GM12865 (cell line): ENCODE measurements around the gene ZMIZ1.

ENCODE experiments used
- DNase-seq: peaks from one replicate; pipeline ENCODE4 v3.0.0; 2010; ENCODE audit warnings: low read depth
- H3K4me3 ChIP-seq: 2 replicates; pipeline ENCODE4 v1.5.1; 2011; ENCODE audit warnings: mild to moderate bottlenecking, low read depth, low read length, control low read depth
- CTCF ChIP-seq: IDR thresholded peaks from 2 replicates; pipeline ENCODE4 v1.5.1; 2011; ENCODE audit warnings: low read length, control low read depth, low read depth, inconsistent platforms; ENCODE audit not compliant: insufficient read depth; ENCODE audit errors: missing control alignments

The ZMIZ1 gene

GRCh38 chr10:79320820-79321493 lies 252.2 kb downstream of the ZMIZ1 start:
- no peak for TF ChIP-seq CTCF
- H3K4me3 ChIP-seq, result no peak overlapping the region
- no peak for DNase-seq

GRCh38 chr10:79321494-79321882 lies 252.7 kb downstream of the ZMIZ1 start:
- TF ChIP-seq CTCF, result no peak
- H3K4me3 ChIP-seq, result no peak overlapping the region
- DNase-seq, result no peak

GRCh38 chr10:79321951-79322350 lies 253.2 kb downstream of the ZMIZ1 start:
- no peak for DNase-seq
- H3K4me3 ChIP-seq, result no peak overlapping the region
- no peak for TF ChIP-seq CTCF

DNA sequence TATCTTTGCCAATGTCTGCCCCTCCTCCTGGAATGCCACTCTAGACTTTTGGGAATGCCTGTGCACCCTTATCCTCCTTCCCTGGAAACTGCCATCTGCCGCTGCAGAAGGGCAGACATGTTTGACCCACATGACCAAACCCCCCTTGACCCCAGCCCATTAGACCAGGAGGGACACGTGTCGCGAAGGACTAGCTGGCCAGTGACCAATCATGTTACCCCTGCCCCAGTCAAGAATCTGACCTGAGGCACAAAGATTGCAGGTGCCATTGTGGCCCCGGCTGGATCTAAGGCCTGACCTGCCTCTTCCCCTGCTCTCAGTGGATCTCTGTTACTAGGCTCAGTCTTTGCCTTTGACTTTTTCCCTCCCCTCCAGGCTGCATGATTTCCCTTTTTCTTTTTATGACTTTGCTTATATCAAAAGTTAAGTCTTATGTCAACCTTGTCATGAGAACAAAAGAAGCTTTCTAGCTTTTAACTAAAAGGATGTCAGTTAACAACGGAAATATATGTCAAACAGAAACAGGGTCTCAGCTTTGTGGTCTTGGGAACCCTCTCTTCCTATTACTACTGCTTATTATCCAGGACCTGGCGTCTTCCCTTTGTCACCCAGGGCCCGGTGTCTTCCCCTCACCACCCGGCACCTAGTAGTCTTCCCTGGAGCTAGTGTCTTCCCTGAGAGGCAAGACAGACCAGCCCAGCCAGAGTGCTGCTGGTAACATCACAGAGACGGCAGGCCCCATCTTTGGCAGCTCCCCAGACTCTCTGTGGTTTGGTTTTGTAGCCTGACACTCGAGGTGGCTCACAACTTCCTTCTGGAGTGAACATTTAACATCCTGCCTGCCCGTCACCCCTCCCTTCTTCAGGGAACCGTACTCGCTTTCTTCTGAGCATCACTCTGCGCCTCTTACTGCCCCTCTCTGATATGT lies 254.1 kb downstream of the ZMIZ1 start:
- H3K4me3 ChIP-seq, result no peak overlapping the region
- peak; percentile 82 for DNase-seq
- TF ChIP-seq CTCF, result no peak

DNA sequence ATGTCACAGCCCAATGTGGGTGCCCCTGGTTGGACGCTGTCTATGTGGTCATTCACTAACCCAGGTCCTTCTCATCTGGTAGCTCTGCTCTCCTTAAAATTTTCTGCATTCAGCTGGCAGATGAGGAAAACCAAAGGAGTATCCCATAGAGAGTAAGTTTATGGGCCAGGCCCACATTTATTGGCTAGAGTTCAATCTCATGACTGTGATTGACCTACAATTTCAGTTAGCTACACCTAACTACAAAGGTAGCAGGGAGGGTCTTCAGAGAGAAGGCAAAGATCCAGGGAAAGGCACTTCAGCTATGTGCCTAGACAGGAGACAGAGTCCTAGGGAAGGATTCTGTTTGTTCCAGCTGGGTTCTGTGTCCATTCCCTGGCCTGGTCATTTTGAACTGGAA lies 254.8 kb downstream of the ZMIZ1 start:
- no peak for DNase-seq
- H3K4me3 ChIP-seq, result no peak overlapping the region
- no peak for TF ChIP-seq CTCF

DNA sequence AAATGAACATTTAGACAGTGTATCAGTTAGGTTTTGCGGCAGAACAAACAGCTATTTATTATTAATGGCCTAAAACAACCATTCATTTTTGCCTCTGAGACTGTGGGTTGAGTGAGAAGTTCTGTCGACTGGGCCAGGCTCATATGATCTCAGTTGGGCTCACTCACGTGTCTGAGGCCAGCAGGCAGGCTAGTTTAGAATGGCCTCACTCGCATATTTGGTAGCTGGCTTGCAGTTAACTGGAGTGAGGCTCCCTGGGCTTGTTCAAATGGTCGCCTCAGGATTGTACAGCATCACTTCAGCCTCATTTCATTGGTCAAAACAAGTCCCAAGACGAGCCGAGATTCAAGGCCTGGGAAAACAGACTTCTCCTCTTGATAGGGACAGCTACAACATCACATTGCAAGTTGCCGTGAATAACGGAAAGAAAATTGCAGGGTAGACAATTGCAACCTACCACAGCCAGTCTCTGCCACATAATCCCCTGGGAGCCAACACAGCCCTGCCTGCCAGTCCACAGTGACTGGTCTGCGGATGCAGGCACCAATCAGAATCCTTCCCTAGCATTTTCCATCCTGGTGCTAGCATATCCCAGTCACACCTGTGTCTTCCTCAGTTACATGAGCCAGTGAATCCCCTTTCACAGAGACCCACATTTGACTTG lies 255.4 kb downstream of the ZMIZ1 start:
- H3K4me3 ChIP-seq, result no peak overlapping the region
- TF ChIP-seq CTCF, result no peak
- no peak for DNase-seq
